ENCODE results near the gene PTPRG. TPM values are rescaled to one million over a fixed set of nuclear protein-coding genes. Genes with fewer than 3 reads are reported as not detected.

Gene PTPRG
- total RNA-seq, 1 experiment from 2014 or later, result 69.3 TPM

GRCh38 chr3:61910732-61911131 lies 349.4 kb downstream of the PTPRG start:
- no peaks in the 10 kb centered on the region for H3K27me3 Mint-ChIP-seq (ENCODE audit: low read depth)
- no peaks in the 10 kb centered on the region for H3K36me3 Mint-ChIP-seq (ENCODE audit: insufficient read depth in 1 of 3, low read depth in 3 of 3)
- no peak overlapping the region for H3K56ac ChIP-seq (ENCODE audit: insufficient read length, low read depth, low read length)
- no peak for TF ChIP-seq CTCF (conservative IDR thresholded peaks at IDR 0.05)
- no peak overlapping the region for H2AK5ac ChIP-seq (ENCODE audit: insufficient read length, low read length)
- H3K27me3 ChIP-seq (ENCODE audit: insufficient read depth, low read length), result no peaks in the 10 kb centered on the region
- no peaks in the 10 kb centered on the region for H3K23me2 ChIP-seq (ENCODE audit: insufficient read length, low read depth, low read length, poor library complexity, severe bottlenecking)
- no peaks in the 10 kb centered on the region for H4K20me1 ChIP-seq (ENCODE audit: control insufficient read depth, insufficient read depth, insufficient read length)
- no peak overlapping the region for H4K5ac ChIP-seq (ENCODE audit: insufficient read length, low read depth, low read length)
- no peak overlapping the region for H3K4me2 ChIP-seq (ENCODE audit: insufficient read depth, insufficient read length, low read length)
- H3T11ph ChIP-seq (ENCODE audit: low read length), result no peak overlapping the region
- H4K8ac ChIP-seq (replicated peaks; ENCODE audit: insufficient read length, low read depth, low read length), result no peak overlapping the region
- H2AFZ ChIP-seq (ENCODE audit: low read length), result no peak overlapping the region
- no peak overlapping the region for H3K4ac ChIP-seq (ENCODE audit: low read depth, low read length)
- WGBS (ENCODE audit: extremely low coverage, insufficient read length, low lambda C conversion rate), result no CpG with 5 or more reads among the region's 3 CpGs
- peaks cover 6% of the 10 kb centered on the region for H3K79me1 ChIP-seq (ENCODE audit: insufficient read depth, low read depth, low read length, poor library complexity, severe bottlenecking)
- H2BK5ac ChIP-seq (ENCODE audit: insufficient read length, low read length), result no peak overlapping the region
- H3K4me3 Mint-ChIP-seq, result no peak overlapping the region
- no peak overlapping the region for H3K14ac ChIP-seq (ENCODE audit: insufficient read depth, low read length)
- no peaks in the 10 kb centered on the region for H3K9me3 Mint-ChIP-seq
- no peak overlapping the region for H2BK120ac ChIP-seq (ENCODE audit: low read depth, low read length, poor library complexity, severe bottlenecking)
- no peaks in the 10 kb centered on the region for H3K9me3 ChIP-seq (ENCODE audit: control insufficient read depth, low read depth, low read length)
- H4K91ac ChIP-seq (ENCODE audit: insufficient read length, low read depth, low read length), result no peak overlapping the region
- no peak for DNase-seq
- H3K9ac ChIP-seq (ENCODE audit: extremely low read depth, insufficient read length, low read length), result no peak overlapping the region
- H2BK15ac ChIP-seq (ENCODE audit: low read depth, low read length), result no peak overlapping the region
- H3K23ac ChIP-seq (ENCODE audit: insufficient read length, low read depth, low read length), result no peak overlapping the region
- peaks cover 7% of the 10 kb centered on the region; the same call in 1 of the 2 replicates for H3K4me1 ChIP-seq (ENCODE audit: insufficient read depth, low read length)
- peak overlapping the region in 2 of 3 experiments; percentile 8 to 59; a peak in 4 of 7 replicates for H3K27ac Mint-ChIP-seq
- H3K18ac ChIP-seq (ENCODE audit: insufficient read length, low read depth, low read length), result no peak overlapping the region
- peaks cover 11% of the 10 kb centered on the region; the same call in 1 of the 2 replicates for H3K79me2 ChIP-seq (ENCODE audit: insufficient read depth, low read length)
- no peak overlapping the region for H2BK20ac ChIP-seq (ENCODE audit: low read depth, low read length, poor library complexity, severe bottlenecking)
- H3K27ac ChIP-seq (ENCODE audit: insufficient read length, low read depth, low read length), result no peak overlapping the region
- no peak overlapping the region for H2BK12ac ChIP-seq (ENCODE audit: insufficient read length, low read depth, low read length)
- H3K4me1 Mint-ChIP-seq, result peaks cover 51 to 63% of the 10 kb centered on the region in 2 experiments
